Activated T-cell treated with anti-CD3 and anti-CD28 coated beads, Interleukin-2, amount 50 U/mL, for 72 hours (primary cell): ENCODE data around the gene GLIPR1L2. TPM values are rescaled to one million over a fixed set of nuclear protein-coding genes. Genes with fewer than 3 reads are reported as not detected.
"Not testable (repeated sequence)": the region's sequence is repeated elsewhere in the genome, so short reads cannot be mapped to it uniquely, and the experiment has no call there.

ENCODE experiments used
- ATAC-seq, 2 donors: fragments of 150-1000 bp; cut with Tn5 transposase; replicated peaks in 1 of 2; 2 replicates each; pipeline ENCODE4 v1.10.0; 2021; ENCODE audit warnings: moderate library complexity in 2 of 2, mild to moderate bottlenecking in 1 of 2
- DNase-seq, 2 donors: peaks; one replicate each; pipeline ENCODE4 v3.0.0; 2021 to 2022; ENCODE audit warnings: mixed read lengths in 1 of 2
- H3K27ac Mint-ChIP-seq: one replicate; pipeline ENCODE4 v1.8.0; 2022; ENCODE audit warnings: mild to moderate bottlenecking, moderate library complexity, mixed read lengths
- H3K27me3 Mint-ChIP-seq: one replicate; pipeline ENCODE4 v1.8.0; 2022; ENCODE audit warnings: low read depth, mixed read lengths
- H3K36me3 Mint-ChIP-seq, 2 donors: one replicate each; pipeline ENCODE4 v1.8.0; 2022; ENCODE audit warnings: mixed read lengths in 2 of 2, mild to moderate bottlenecking in 1 of 2; ENCODE audit not compliant: insufficient read depth in 2 of 2
- H3K4me1 Mint-ChIP-seq: one replicate; pipeline ENCODE4 v1.8.0; 2022; ENCODE audit warnings: low read depth, mixed read lengths
- H3K4me3 Mint-ChIP-seq, 2 donors: one replicate each; pipeline ENCODE4 v1.8.0; 2022; ENCODE audit warnings: mild to moderate bottlenecking in 2 of 2, mixed read lengths in 2 of 2, moderate library complexity in 2 of 2
- H3K9me3 Mint-ChIP-seq, 2 donors: one replicate each; pipeline ENCODE4 v1.8.0; 2022; ENCODE audit warnings: mixed read lengths in 2 of 2
- total RNA-seq, 2 donors: library from RNA; stranded (reverse); gene quantifications; one replicate each; pipeline ENCODE4 v1.2.3, GENCODE V29; 2022

Gene GLIPR1L2
- total RNA-seq, 2 donors from 2014 or later = 0.16 to 0.50 TPM

GRCh38 chr12:75439930-75440329, 49.0 kb downstream of the GLIPR1L2 start:
- Mint-ChIP-seq H3K4me1 (no peaks in the 10 kb centered on the region), H3K9me3 (no peaks in the 10 kb centered on the region), H3K27ac (no peak overlapping the region), H3K27me3 (peaks cover 6% of the 10 kb centered on the region), H3K36me3 (peaks cover 4% of the 10 kb centered on the region in 2 donors), H3K4me3 (no peak overlapping the region)
- ATAC-seq (no peak), DNase-seq (no peak)

- H3K36me3 Mint-ChIP-seq, H3K27me3 Mint-ChIP-seq, H3K4me3 Mint-ChIP-seq, DNase-seq, H3K4me1 Mint-ChIP-seq, ATAC-seq, H3K9me3 Mint-ChIP-seq, H3K27ac Mint-ChIP-seq: not testable (repeated sequence)
Observed at GRCh38 chr12:75441687-75442449, 51.0 kb downstream of the GLIPR1L2 start.

DNA sequence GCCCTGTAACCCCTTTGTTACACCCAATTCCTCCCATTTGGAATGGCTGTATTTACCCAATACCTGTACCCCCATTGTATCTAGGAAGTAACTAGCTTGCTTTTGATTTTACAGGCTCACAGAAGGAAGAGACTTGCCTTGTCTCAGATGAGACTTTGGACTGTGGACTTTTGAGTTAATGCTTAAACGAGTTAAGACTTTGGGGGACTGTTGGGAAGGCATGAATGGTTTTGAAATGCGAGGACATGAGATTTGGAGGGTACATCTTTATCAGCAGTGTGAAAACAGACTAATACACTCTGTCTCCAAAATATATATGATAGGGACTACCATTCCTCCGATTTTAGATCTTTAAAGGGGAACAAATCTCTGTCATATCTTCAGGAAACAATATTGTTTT, 51.6 kb downstream of the GLIPR1L2 start:
- not testable (repeated sequence) for H3K36me3 Mint-ChIP-seq, H3K4me1 Mint-ChIP-seq, ATAC-seq, H3K27me3 Mint-ChIP-seq, H3K27ac Mint-ChIP-seq, DNase-seq, H3K4me3 Mint-ChIP-seq, H3K9me3 Mint-ChIP-seq

GRCh38 chr12:75443709-75444108, 52.8 kb downstream of the GLIPR1L2 start:
- peaks cover 6% of the 10 kb centered on the region for H3K27me3 Mint-ChIP-seq
- ATAC-seq (no peak), DNase-seq (no peak)
- no peak overlapping the region for H3K4me3 Mint-ChIP-seq
- no peak overlapping the region for H3K27ac Mint-ChIP-seq
- H3K36me3 Mint-ChIP-seq = peaks cover 4% of the 10 kb centered on the region in 2 donors
- no peaks in the 10 kb centered on the region for H3K4me1 Mint-ChIP-seq
- H3K9me3 Mint-ChIP-seq = no peaks in the 10 kb centered on the region

- Mint-ChIP-seq H3K36me3 (peaks cover 4% of the 10 kb centered on the region in 2 donors), H3K27ac (no peak overlapping the region), H3K27me3 (peaks cover 6% of the 10 kb centered on the region), H3K9me3 (no peaks in the 10 kb centered on the region), H3K4me1 (no peaks in the 10 kb centered on the region), H3K4me3 (no peak overlapping the region)
- DNase-seq (no peak), ATAC-seq (no peak)
Observed at GRCh38 chr12:75444429-75445136, 53.7 kb downstream of the GLIPR1L2 start.

GRCh38 chr12:75445137-75445507, 54.2 kb downstream of the GLIPR1L2 start:
- H3K27me3 Mint-ChIP-seq, H3K27ac Mint-ChIP-seq, H3K4me3 Mint-ChIP-seq, DNase-seq, H3K4me1 Mint-ChIP-seq, ATAC-seq, H3K9me3 Mint-ChIP-seq, H3K36me3 Mint-ChIP-seq: not testable (repeated sequence)

- DNase-seq (no peak), ATAC-seq (no peak)
- Mint-ChIP-seq H3K36me3 (no peaks in the 10 kb centered on the region), H3K4me1 (no peaks in the 10 kb centered on the region), H3K4me3 (no peak overlapping the region), H3K27me3 (peaks cover 6% of the 10 kb centered on the region), H3K9me3 (no peaks in the 10 kb centered on the region), H3K27ac (no peak overlapping the region)
Observed at GRCh38 chr12:75446857-75447256, 56.0 kb downstream of the GLIPR1L2 start.

DNA sequence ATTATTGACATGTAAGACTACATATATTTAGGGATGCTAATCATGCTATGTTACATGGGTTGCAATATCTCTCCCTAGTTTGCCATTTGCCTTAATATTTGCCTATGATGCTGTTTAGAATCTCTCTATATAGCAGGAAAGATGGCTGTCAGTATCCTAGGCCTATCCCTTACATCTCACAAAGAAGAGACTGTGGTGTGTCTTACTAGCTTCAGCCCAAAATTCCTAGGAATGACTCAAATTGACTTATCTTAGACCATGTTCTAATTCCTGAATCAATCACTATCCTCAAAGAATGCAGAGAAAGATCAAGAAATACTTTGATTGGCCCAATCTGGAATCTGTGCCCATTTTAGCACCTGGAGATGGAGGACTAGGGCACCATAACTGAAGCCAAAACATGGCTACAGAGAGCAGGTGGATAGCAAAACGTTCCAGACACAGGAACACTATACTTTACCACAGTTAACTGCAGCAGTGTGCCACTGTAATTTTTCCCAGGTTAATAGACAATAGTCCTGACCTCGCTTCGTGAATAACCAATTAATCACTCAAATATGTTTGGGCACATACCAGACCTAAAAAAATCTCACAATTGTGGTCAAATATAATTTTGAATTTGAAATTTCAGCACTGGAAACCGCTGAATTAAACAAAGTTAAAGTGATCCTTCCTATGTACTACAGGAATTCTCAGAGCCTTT, 57.0 kb downstream of the GLIPR1L2 start:
- Mint-ChIP-seq H3K4me3 (no peak overlapping the region), H3K36me3 (no peaks in the 10 kb centered on the region), H3K9me3 (no peaks in the 10 kb centered on the region), H3K27ac (no peak overlapping the region), H3K4me1 (no peaks in the 10 kb centered on the region), H3K27me3 (peaks cover 6% of the 10 kb centered on the region)
- ATAC-seq (no peak), DNase-seq (no peak)

- no peak overlapping the region for H3K27ac Mint-ChIP-seq
- peaks cover 6% of the 10 kb centered on the region for H3K4me1 Mint-ChIP-seq
- H3K9me3 Mint-ChIP-seq = peaks cover 0 to 2% of the 10 kb centered on the region in 2 donors
- peaks cover 2 to 5% of the 10 kb centered on the region in 2 donors for H3K36me3 Mint-ChIP-seq
- peaks cover 12% of the 10 kb centered on the region for H3K27me3 Mint-ChIP-seq
- DNase-seq = no peak
- no peak overlapping the region for H3K4me3 Mint-ChIP-seq
- no peak for ATAC-seq
Observed at GRCh38 chr12:75452675-75453330, 61.9 kb downstream of the GLIPR1L2 start.

DNA sequence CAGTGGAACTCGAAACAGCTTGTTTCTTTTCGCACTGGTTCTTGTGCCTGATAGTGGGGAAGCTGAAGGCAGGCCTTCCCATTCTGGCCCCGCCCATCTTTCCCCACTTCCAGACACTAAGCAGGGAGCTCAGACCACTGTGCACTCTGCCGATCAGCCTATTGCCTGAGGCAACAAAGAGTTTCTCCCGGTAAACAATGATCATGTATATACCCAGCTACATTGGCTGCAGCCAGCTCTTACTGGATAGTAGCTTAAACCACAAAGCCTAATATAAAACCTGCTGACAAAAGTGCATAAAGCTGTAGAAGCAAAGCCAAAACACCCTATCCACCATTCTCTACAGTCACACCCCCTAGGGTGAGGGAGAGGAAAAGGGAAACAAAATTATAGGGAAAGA, 65.0 kb downstream of the GLIPR1L2 start:
- DNase-seq = no peak
- Mint-ChIP-seq H3K27me3 (peaks cover 12% of the 10 kb centered on the region), H3K4me3 (no peak overlapping the region), H3K9me3 (peaks cover 0 to 3% of the 10 kb centered on the region in 2 donors), H3K4me1 (peaks cover 19% of the 10 kb centered on the region), H3K27ac (no peak overlapping the region), H3K36me3 (peaks cover 4 to 5% of the 10 kb centered on the region in 2 donors)
- ATAC-seq = no peak

DNA sequence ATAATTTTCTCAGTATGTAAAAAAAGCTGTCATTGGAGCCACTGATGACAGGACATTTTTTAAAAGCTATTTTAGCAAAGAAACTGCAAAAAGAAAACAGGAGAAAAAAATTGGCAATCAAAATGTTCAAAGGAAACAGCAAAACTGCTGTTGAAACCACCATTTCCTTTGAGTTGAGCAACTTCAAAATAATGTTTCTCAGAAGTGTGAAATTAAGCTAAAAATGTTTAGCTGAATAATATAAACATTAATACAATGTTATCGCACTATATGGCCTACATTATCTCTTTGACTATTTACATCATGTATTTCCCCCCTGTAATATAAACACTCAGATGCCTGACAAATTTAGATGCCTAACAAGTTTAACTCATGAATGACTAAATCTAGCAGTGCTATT, 66.3 kb downstream of the GLIPR1L2 start:
- no peak overlapping the region for H3K4me3 Mint-ChIP-seq
- peaks cover 0 to 3% of the 10 kb centered on the region in 2 donors for H3K9me3 Mint-ChIP-seq
- no peak overlapping the region for H3K27ac Mint-ChIP-seq
- H3K36me3 Mint-ChIP-seq = peaks cover 4 to 5% of the 10 kb centered on the region in 2 donors
- H3K4me1 Mint-ChIP-seq = peaks cover 20% of the 10 kb centered on the region
- H3K27me3 Mint-ChIP-seq = peaks cover 12% of the 10 kb centered on the region
- ATAC-seq = no peak
- no peak for DNase-seq

DNA sequence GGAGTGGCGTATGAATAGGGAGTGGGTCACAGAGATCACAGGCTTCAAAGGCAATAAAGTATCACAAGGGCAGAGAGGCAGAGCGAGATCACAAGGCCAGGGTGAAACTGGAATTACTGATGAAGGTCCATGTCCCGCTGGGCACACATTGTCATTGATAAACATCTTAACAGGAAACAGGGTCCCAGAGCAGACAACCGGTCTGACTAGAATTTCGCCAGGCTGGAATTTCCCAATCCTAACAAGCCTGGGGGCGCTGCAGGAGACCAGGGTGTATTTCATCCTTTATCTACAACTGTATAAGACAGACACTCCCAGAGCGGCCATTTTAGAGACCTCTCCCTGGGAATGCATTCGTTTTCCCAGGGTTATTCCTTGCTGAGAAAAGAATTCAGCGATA, 67.0 kb downstream of the GLIPR1L2 start:
- H3K9me3 Mint-ChIP-seq, H3K27ac Mint-ChIP-seq, ATAC-seq, DNase-seq, H3K36me3 Mint-ChIP-seq: not testable (repeated sequence)
- peaks cover 12% of the 10 kb centered on the region for H3K27me3 Mint-ChIP-seq
- peak overlapping the region in 1 of 2 donors; percentile 9 for H3K4me3 Mint-ChIP-seq
- H3K4me1 Mint-ChIP-seq = peaks cover 20% of the 10 kb centered on the region

GRCh38 chr12:75459755-75460154, 68.9 kb downstream of the GLIPR1L2 start:
- Mint-ChIP-seq H3K9me3 (peaks cover 0 to 3% of the 10 kb centered on the region in 2 donors), H3K4me1 (peaks cover 20% of the 10 kb centered on the region), H3K4me3 (no peak overlapping the region), H3K27ac (peak overlapping the region; percentile 53), H3K27me3 (peaks cover 12% of the 10 kb centered on the region), H3K36me3 (peaks cover 4 to 5% of the 10 kb centered on the region in 2 donors)
- ATAC-seq (no peak), DNase-seq (no peak)
